ENCODE measurements around the gene RAPGEF2.
"Not testable (repeated sequence)": the region's sequence is repeated elsewhere in the genome, so short reads cannot be mapped to it uniquely, and the experiment has no call there.

Gene RAPGEF2

GRCh38 chr4:159227984-159228383 lies 125.1 kb downstream of the RAPGEF2 start:
- in situ Hi-C loops (cut with HindIII; ENCODE audit: low sequenced_read_pairs): no loop called here

- in situ Hi-C loops (cut with HindIII; ENCODE audit: low sequenced_read_pairs): no loop called here
Observed at GRCh38 chr4:159229164-159229563, 126.3 kb downstream of the RAPGEF2 start.

- in situ Hi-C loops (cut with HindIII; ENCODE audit: low sequenced_read_pairs): no loop called here
Observed at GRCh38 chr4:159232465-159233106, 129.7 kb downstream of the RAPGEF2 start.

- in situ Hi-C loops (cut with HindIII; ENCODE audit: low sequenced_read_pairs): no loop called here
Observed at GRCh38 chr4:159235779-159236368, 133.0 kb downstream of the RAPGEF2 start.

GRCh38 chr4:159237975-159238374 lies 135.1 kb downstream of the RAPGEF2 start:
- in situ Hi-C loops (cut with HindIII; ENCODE audit: low sequenced_read_pairs): no loop called here

GRCh38 chr4:159238631-159239030 lies 135.8 kb downstream of the RAPGEF2 start:
- in situ Hi-C loops (cut with HindIII; ENCODE audit: low sequenced_read_pairs): no loop called here

- in situ Hi-C loops (cut with HindIII; ENCODE audit: low sequenced_read_pairs): no loop called here
Observed at GRCh38 chr4:159239629-159240028, 136.8 kb downstream of the RAPGEF2 start.

- in situ Hi-C loops (cut with HindIII; ENCODE audit: low sequenced_read_pairs): no loop called here
Observed at GRCh38 chr4:159240046-159240445, 137.2 kb downstream of the RAPGEF2 start.

GRCh38 chr4:159240687-159241086 lies 137.8 kb downstream of the RAPGEF2 start:
- in situ Hi-C loops (cut with HindIII; ENCODE audit: low sequenced_read_pairs): no loop called here

GRCh38 chr4:159242427-159242826 lies 139.5 kb downstream of the RAPGEF2 start:
- in situ Hi-C loops (cut with HindIII; ENCODE audit: low sequenced_read_pairs): no loop called here

GRCh38 chr4:159248384-159249178 lies 145.7 kb downstream of the RAPGEF2 start:
- in situ Hi-C loops (cut with HindIII; ENCODE audit: low sequenced_read_pairs): no loop called here

- in situ Hi-C loops (cut with HindIII; ENCODE audit: low sequenced_read_pairs): no loop called here
Observed at GRCh38 chr4:159250751-159251325, 148.0 kb downstream of the RAPGEF2 start.

GRCh38 chr4:159251580-159251979 lies 148.7 kb downstream of the RAPGEF2 start:
- in situ Hi-C loops (cut with HindIII; ENCODE audit: low sequenced_read_pairs): not testable (repeated sequence)

GRCh38 chr4:159252491-159252890 lies 149.6 kb downstream of the RAPGEF2 start:
- in situ Hi-C loops (cut with HindIII; ENCODE audit: low sequenced_read_pairs): no loop called here

GRCh38 chr4:159256037-159256436 lies 153.2 kb downstream of the RAPGEF2 start:
- in situ Hi-C loops (cut with HindIII; ENCODE audit: low sequenced_read_pairs): no loop called here

GRCh38 chr4:159258889-159259560 lies 156.1 kb downstream of the RAPGEF2 start:
- in situ Hi-C loops (cut with HindIII; ENCODE audit: low sequenced_read_pairs): no loop called here

- in situ Hi-C loops (cut with HindIII; ENCODE audit: low sequenced_read_pairs): no loop called here
Observed at GRCh38 chr4:159264057-159264456, 161.2 kb downstream of the RAPGEF2 start.

- in situ Hi-C loops (cut with HindIII; ENCODE audit: low sequenced_read_pairs): no loop called here
Observed at GRCh38 chr4:159266981-159267868, 164.3 kb downstream of the RAPGEF2 start.

- in situ Hi-C loops (cut with HindIII; ENCODE audit: low sequenced_read_pairs): no loop called here
Observed at GRCh38 chr4:159267869-159268285, 165.0 kb downstream of the RAPGEF2 start.

GRCh38 chr4:159268607-159269006 lies 165.7 kb downstream of the RAPGEF2 start:
- in situ Hi-C loops (cut with HindIII; ENCODE audit: low sequenced_read_pairs): no loop called here

Data from DLD1 (cell line).